ENCODE measurements around the gene LHPP. TPM values are rescaled to one million over a fixed set of nuclear protein-coding genes. Genes with fewer than 3 reads are reported as not detected.

The LHPP gene
- total and polyA plus RNA-seq, 8 donors: 8.5 to 48.7 (median 17.0) TPM

DNA sequence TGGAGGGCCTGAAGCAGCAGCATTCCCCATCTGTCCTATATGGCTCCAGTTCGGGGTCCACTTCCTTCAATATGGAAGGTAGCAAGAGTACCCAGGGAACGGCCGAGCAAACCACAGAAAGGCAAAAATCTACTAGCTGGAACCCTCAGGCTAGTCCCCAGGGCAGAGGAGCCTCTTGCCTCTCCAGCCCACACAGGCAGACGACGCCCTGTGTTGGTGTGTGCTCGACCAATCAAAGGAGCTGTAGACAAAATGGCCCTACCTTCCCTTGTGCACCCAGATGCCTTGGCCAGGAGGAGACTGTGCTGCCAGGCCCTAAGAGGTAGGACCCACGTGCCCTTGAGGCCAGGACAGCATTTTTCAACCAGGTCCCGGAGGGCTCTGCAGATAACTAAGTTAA lies 191.1 kb downstream of the LHPP start:
- Histone ChIP-seq H3K27ac (peak overlapping the region in 3 of 5 donors; percentile 41 to 72 (median 45)), H3K9me3 (no peaks in the 10 kb centered on the region), H3K4me3 (no peak overlapping the region), H3K36me3 (peaks cover 0 to 10% (median 5%) of the 10 kb centered on the region in 4 donors), H3K4me1 (peaks cover 42 to 96% (median 58%) of the 10 kb centered on the region in 4 donors), H3K27me3 (no peaks in the 10 kb centered on the region)
- intact Hi-C loops (cut with DNase I; ENCODE audit: low total_unique reads): no loop called here
- no peak for DNase-seq
- TF ChIP-seq POLR2A (IDR thresholded peaks at IDR 0.05) (no peak), EP300 (IDR thresholded peaks at IDR 0.05) (no peak), POLR2AphosphoS5 (IDR thresholded peaks at IDR 0.05) (no peak)
- TF ChIP-seq, protein P1, sequence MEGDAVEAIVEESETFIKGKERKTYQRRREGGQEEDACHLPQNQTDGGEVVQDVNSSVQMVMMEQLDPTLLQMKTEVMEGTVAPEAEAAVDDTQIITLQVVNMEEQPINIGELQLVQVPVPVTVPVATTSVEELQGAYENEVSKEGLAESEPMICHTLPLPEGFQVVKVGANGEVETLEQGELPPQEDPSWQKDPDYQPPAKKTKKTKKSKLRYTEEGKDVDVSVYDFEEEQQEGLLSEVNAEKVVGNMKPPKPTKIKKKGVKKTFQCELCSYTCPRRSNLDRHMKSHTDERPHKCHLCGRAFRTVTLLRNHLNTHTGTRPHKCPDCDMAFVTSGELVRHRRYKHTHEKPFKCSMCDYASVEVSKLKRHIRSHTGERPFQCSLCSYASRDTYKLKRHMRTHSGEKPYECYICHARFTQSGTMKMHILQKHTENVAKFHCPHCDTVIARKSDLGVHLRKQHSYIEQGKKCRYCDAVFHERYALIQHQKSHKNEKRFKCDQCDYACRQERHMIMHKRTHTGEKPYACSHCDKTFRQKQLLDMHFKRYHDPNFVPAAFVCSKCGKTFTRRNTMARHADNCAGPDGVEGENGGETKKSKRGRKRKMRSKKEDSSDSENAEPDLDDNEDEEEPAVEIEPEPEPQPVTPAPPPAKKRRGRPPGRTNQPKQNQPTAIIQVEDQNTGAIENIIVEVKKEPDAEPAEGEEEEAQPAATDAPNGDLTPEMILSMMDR (IDR thresholded peaks at IDR 0.05): no peak
- 68 to 82% (median 78%) methylated on average over 6 to 8 of the region's 8 CpGs for WGBS, 5 donors

DNA sequence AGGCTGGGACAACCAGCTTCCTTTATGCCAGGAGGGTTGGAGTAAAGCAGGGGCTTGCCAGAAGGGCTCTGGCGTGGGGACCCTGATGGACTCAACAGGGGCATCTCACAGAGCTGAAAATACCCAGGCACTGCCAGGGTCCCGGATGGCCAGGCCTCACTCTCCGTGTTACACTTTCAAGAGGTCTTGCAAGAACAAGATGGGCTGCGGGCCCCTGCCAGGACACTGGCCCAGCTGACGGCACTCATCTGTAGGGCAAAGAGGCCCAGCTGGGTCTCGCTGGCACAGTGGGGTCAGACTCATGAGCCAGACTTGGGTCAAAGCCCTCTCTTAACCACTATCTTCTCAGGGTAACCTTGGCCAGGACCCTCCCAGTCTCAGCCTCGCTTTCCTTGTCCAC lies 191.7 kb downstream of the LHPP start:
- H3K36me3 ChIP-seq: peaks cover 0 to 10% (median 5%) of the 10 kb centered on the region in 4 donors
- no peaks in the 10 kb centered on the region for H3K27me3 ChIP-seq
- peaks cover 42 to 96% (median 58%) of the 10 kb centered on the region in 4 donors for H3K4me1 ChIP-seq
- TF ChIP-seq EP300 (IDR thresholded peaks at IDR 0.05) (no peak), POLR2AphosphoS5 (IDR thresholded peaks at IDR 0.05) (no peak), POLR2A (IDR thresholded peaks at IDR 0.05) (no peak)
- TF ChIP-seq, protein P1 (IDR thresholded peaks at IDR 0.05): no peak
- intact Hi-C loops (cut with DNase I; ENCODE audit: low total_unique reads): no loop called here
- WGBS, 5 donors: 78 to 83% (median 81%) methylated on average over 6 to 7 of the region's 7 CpGs
- no peak for DNase-seq
- no peak overlapping the region for H3K4me3 ChIP-seq
- no peaks in the 10 kb centered on the region for H3K9me3 ChIP-seq
- peak overlapping the region; percentile 4 to 72 (median 45) for H3K27ac ChIP-seq

DNA sequence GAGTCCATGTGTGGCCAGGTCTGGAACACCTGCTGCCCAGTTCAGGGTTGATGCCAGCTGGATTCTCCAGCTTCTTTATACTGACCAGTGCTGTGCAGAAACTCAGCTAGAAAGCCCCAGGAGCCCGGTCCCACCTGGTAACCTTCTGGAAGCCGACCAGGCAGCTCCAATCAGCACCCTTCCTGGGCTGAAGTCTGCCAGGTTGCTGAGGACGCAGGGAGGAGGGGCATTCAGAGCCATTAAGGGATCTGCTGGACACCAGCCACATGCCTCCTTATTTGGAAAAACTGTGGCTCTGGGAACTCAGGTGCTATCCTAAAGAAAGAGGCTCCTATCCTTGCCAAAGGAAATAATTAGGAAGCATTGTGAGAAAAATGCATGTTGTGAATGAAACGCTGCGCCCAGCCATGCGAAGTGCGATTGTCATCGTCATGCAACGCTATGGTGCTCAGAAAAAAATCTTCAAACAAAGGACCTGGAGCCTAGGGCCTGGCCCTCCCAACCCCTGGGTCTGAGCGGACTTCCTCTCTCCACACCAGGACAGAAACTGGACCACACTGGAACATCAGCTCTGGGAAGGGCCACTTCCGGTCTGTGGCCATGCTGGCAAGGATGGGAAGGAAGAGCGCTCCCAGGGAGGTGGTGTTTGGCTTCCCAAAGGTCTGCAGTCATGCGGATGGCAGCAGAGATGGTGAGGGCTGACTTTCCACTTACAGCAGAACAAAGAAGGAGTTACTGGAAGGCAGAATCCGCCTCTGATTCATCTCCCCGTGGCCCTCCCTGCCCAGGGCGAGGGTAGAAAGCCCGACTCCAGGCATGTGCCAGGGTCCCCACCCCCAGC lies 192.4 kb downstream of the LHPP start:
- Histone ChIP-seq H3K36me3 (peaks cover 0 to 10% (median 5%) of the 10 kb centered on the region in 4 donors), H3K4me3 (no peak overlapping the region), H3K27me3 (no peaks in the 10 kb centered on the region), H3K4me1 (peaks cover 42 to 96% (median 58%) of the 10 kb centered on the region in 4 donors), H3K27ac (peak overlapping the region; percentile 26 to 72 (median 46)), H3K9me3 (no peaks in the 10 kb centered on the region)
- DNase-seq: peak in 1 of 2 donors; percentile 64
- TF ChIP-seq EP300 (IDR thresholded peaks at IDR 0.05): no peak
- TF ChIP-seq POLR2A (IDR thresholded peaks at IDR 0.05): no peak
- TF ChIP-seq, protein P1 (IDR thresholded peaks at IDR 0.05): no peak
- TF ChIP-seq POLR2AphosphoS5 (IDR thresholded peaks at IDR 0.05): no peak
- WGBS, 5 donors: 67 to 76% (median 71%) methylated on average over 14 to 17 of the region's 17 CpGs
- intact Hi-C loops (cut with DNase I; ENCODE audit: low total_unique reads): no loop called here

DNA sequence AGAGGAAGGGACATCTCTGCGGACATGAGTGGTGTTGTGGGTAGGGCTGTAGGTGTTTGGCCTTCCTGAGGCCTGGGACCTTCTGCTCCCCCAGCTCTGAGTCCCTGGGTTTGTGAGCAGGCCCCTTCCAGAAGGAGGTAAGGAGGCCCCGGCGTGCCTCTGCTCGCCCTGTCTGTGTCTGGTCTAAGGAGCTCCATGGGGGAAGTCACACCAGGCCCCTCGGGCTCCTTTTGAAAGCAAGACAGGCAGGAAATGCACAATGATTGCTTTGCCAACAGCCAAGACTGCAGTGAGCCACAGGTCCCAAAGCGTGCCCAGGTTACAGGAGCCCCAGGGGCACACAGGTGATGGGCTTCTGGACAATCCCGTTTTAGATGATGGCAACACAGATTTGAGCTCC lies 193.1 kb downstream of the LHPP start:
- 68 to 79% (median 76%) methylated on average over 3 to 7 of the region's 7 CpGs; no CpG with 5 or more reads in 1 of the 5 donors for WGBS, 5 donors
- DNase-seq: no peak
- Histone ChIP-seq H3K27me3 (no peaks in the 10 kb centered on the region), H3K36me3 (peaks cover 0 to 10% (median 5%) of the 10 kb centered on the region in 4 donors), H3K9me3 (no peaks in the 10 kb centered on the region), H3K27ac (peak overlapping the region; percentile 26 to 72 (median 46)), H3K4me3 (no peak overlapping the region), H3K4me1 (peaks cover 35 to 96% (median 58%) of the 10 kb centered on the region in 4 donors)
- TF ChIP-seq POLR2AphosphoS5 (IDR thresholded peaks at IDR 0.05): no peak
- TF ChIP-seq EP300 (IDR thresholded peaks at IDR 0.05): no peak
- no peak for TF ChIP-seq POLR2A (IDR thresholded peaks at IDR 0.05)
- TF ChIP-seq, protein P1 (IDR thresholded peaks at IDR 0.05): no peak
- intact Hi-C loops (cut with DNase I; ENCODE audit: low total_unique reads): no loop called here
